Central memory CD8-positive, alpha-beta T cell (primary cell): ENCODE results near the gene ATP9A.

Source experiments
- ATAC-seq: fragments of 150-1000 bp; cut with Tn5 transposase; replicated peaks from 2 replicates; pipeline ENCODE4 v1.10.0; 2022; ENCODE audit warnings: mild to moderate bottlenecking, moderate FRiP score, moderate number of reproducible peaks; ENCODE audit not compliant: poor library complexity, severe bottlenecking; ENCODE audit errors: extremely low read depth
- DNase-seq, 2 donors: peaks; one replicate each; pipeline ENCODE4 v3.0.0; 2021; ENCODE audit warnings: low spot score in 2 of 2
- H3K27ac Mint-ChIP-seq: one replicate; pipeline ENCODE4 v1.8.0; 2022; ENCODE audit warnings: low read depth, mild to moderate bottlenecking, moderate library complexity, mixed read lengths
- H3K27me3 Mint-ChIP-seq: one replicate; pipeline ENCODE4 v1.8.0; 2022; ENCODE audit warnings: mixed read lengths
- H3K36me3 Mint-ChIP-seq: one replicate; pipeline ENCODE4 v1.8.0; 2022; ENCODE audit warnings: mild to moderate bottlenecking, moderate library complexity, mixed read lengths; ENCODE audit not compliant: insufficient read depth
- H3K4me1 Mint-ChIP-seq: one replicate; pipeline ENCODE4 v1.8.0; 2022; ENCODE audit warnings: mixed read lengths
- H3K4me3 Mint-ChIP-seq: one replicate; pipeline ENCODE4 v1.8.0; 2022; ENCODE audit warnings: mild to moderate bottlenecking, moderate library complexity, mixed read lengths
- H3K9me3 Mint-ChIP-seq: one replicate; pipeline ENCODE4 v1.8.0; 2022; ENCODE audit warnings: mixed read lengths

The ATP9A gene

GRCh38 chr20:51703400-51704287, 64.5 kb downstream of the ATP9A start:
- no peaks in the 10 kb centered on the region for H3K36me3 Mint-ChIP-seq
- no peak overlapping the region for H3K27ac Mint-ChIP-seq
- H3K4me3 Mint-ChIP-seq = no peak overlapping the region
- ATAC-seq (no peak), DNase-seq (no peak)
- no peaks in the 10 kb centered on the region for H3K9me3 Mint-ChIP-seq
- no peaks in the 10 kb centered on the region for H3K4me1 Mint-ChIP-seq
- no peaks in the 10 kb centered on the region for H3K27me3 Mint-ChIP-seq

GRCh38 chr20:51702556-51702955, 65.6 kb downstream of the ATP9A start:
- no peak for ATAC-seq
- no peaks in the 10 kb centered on the region for H3K36me3 Mint-ChIP-seq
- no peak overlapping the region for H3K4me3 Mint-ChIP-seq
- H3K27me3 Mint-ChIP-seq = no peaks in the 10 kb centered on the region
- DNase-seq = no peak
- H3K4me1 Mint-ChIP-seq = no peaks in the 10 kb centered on the region
- no peak overlapping the region for H3K27ac Mint-ChIP-seq
- H3K9me3 Mint-ChIP-seq = no peaks in the 10 kb centered on the region

GRCh38 chr20:51700809-51701285, 67.3 kb downstream of the ATP9A start:
- Mint-ChIP-seq H3K27ac (no peak overlapping the region), H3K4me1 (peaks cover 5% of the 10 kb centered on the region), H3K36me3 (no peaks in the 10 kb centered on the region), H3K27me3 (no peaks in the 10 kb centered on the region), H3K9me3 (no peaks in the 10 kb centered on the region), H3K4me3 (no peak overlapping the region)
- DNase-seq (no peak), ATAC-seq (no peak)

- Mint-ChIP-seq H3K36me3 (no peaks in the 10 kb centered on the region), H3K9me3 (no peaks in the 10 kb centered on the region), H3K4me3 (no peak overlapping the region), H3K27me3 (no peaks in the 10 kb centered on the region), H3K27ac (no peak overlapping the region), H3K4me1 (peaks cover 11% of the 10 kb centered on the region)
- ATAC-seq (no peak), DNase-seq (no peak)
Measured at GRCh38 chr20:51698252-51698651, 69.9 kb downstream of the ATP9A start.

GRCh38 chr20:51697096-51697826, 70.9 kb downstream of the ATP9A start:
- Mint-ChIP-seq H3K4me1 (peaks cover 11% of the 10 kb centered on the region), H3K27ac (no peak overlapping the region), H3K36me3 (no peaks in the 10 kb centered on the region), H3K27me3 (no peaks in the 10 kb centered on the region), H3K4me3 (no peak overlapping the region), H3K9me3 (no peaks in the 10 kb centered on the region)
- DNase-seq (no peak), ATAC-seq (no peak)

- peaks cover 11% of the 10 kb centered on the region for H3K4me1 Mint-ChIP-seq
- H3K9me3 Mint-ChIP-seq = no peaks in the 10 kb centered on the region
- no peak overlapping the region for H3K4me3 Mint-ChIP-seq
- H3K27me3 Mint-ChIP-seq = no peaks in the 10 kb centered on the region
- no peaks in the 10 kb centered on the region for H3K36me3 Mint-ChIP-seq
- ATAC-seq = no peak
- no peak for DNase-seq
- no peak overlapping the region for H3K27ac Mint-ChIP-seq
Measured at GRCh38 chr20:51696304-51697071, 71.7 kb downstream of the ATP9A start.

GRCh38 chr20:51695574-51696303, 72.5 kb downstream of the ATP9A start:
- no peak overlapping the region for H3K27ac Mint-ChIP-seq
- H3K9me3 Mint-ChIP-seq = no peaks in the 10 kb centered on the region
- no peak for ATAC-seq
- H3K27me3 Mint-ChIP-seq = no peaks in the 10 kb centered on the region
- peaks cover 11% of the 10 kb centered on the region for H3K4me1 Mint-ChIP-seq
- H3K4me3 Mint-ChIP-seq = no peak overlapping the region
- H3K36me3 Mint-ChIP-seq = no peaks in the 10 kb centered on the region
- no peak for DNase-seq

- Mint-ChIP-seq H3K27ac (peak overlapping the region; percentile 12), H3K27me3 (no peaks in the 10 kb centered on the region), H3K4me3 (no peak overlapping the region), H3K9me3 (no peaks in the 10 kb centered on the region), H3K4me1 (peaks cover 11% of the 10 kb centered on the region), H3K36me3 (peaks cover 5% of the 10 kb centered on the region)
- ATAC-seq (no peak), DNase-seq (no peak)
Measured at GRCh38 chr20:51692806-51693400, 75.3 kb downstream of the ATP9A start.

- H3K27ac Mint-ChIP-seq = no peak overlapping the region
- no peaks in the 10 kb centered on the region for H3K27me3 Mint-ChIP-seq
- DNase-seq (no peak), ATAC-seq (no peak)
- no peak overlapping the region for H3K4me3 Mint-ChIP-seq
- H3K9me3 Mint-ChIP-seq = no peaks in the 10 kb centered on the region
- H3K4me1 Mint-ChIP-seq = peaks cover 10% of the 10 kb centered on the region
- peaks cover 5% of the 10 kb centered on the region for H3K36me3 Mint-ChIP-seq
Measured at GRCh38 chr20:51691703-51692102, 76.5 kb downstream of the ATP9A start.

GRCh38 chr20:51688600-51689244, 79.5 kb downstream of the ATP9A start:
- Mint-ChIP-seq H3K27me3 (no peaks in the 10 kb centered on the region), H3K36me3 (peaks cover 5% of the 10 kb centered on the region), H3K9me3 (no peaks in the 10 kb centered on the region), H3K4me1 (no peaks in the 10 kb centered on the region), H3K4me3 (no peak overlapping the region), H3K27ac (no peak overlapping the region)
- no peak for DNase-seq
- ATAC-seq = no peak

GRCh38 chr20:51687630-51688029, 80.6 kb downstream of the ATP9A start:
- DNase-seq = no peak
- Mint-ChIP-seq H3K27ac (no peak overlapping the region), H3K9me3 (no peaks in the 10 kb centered on the region), H3K4me1 (no peaks in the 10 kb centered on the region), H3K36me3 (peaks cover 6% of the 10 kb centered on the region), H3K27me3 (no peaks in the 10 kb centered on the region), H3K4me3 (no peak overlapping the region)
- no peak for ATAC-seq
